Testis (tissue), 3 donors: ENCODE data around the gene OTUD4. TPM values are rescaled to one million over a fixed set of nuclear protein-coding genes. Genes with fewer than 3 reads are reported as not detected.

ENCODE experiments used
- DNase-seq: peaks from one replicate; pipeline ENCODE4 v3.0.0-alpha.2; 2019
- H3K27ac ChIP-seq, 2 donors: fragments of 200-600 bp; sonication (generic); one replicate each; pipeline ENCODE4 v1.5.1; 2019
- H3K27me3 ChIP-seq: fragments of 200-600 bp; sonication (generic); one replicate; pipeline ENCODE4 v1.5.1; 2019
- H3K36me3 ChIP-seq: fragments of 200-600 bp; sonication (generic); one replicate; pipeline ENCODE4 v1.5.1; 2017; ENCODE audit warnings: low read depth; ENCODE audit errors: missing control alignments
- H3K4me1 ChIP-seq: fragments of 200-600 bp; sonication (generic); one replicate; pipeline ENCODE4 v1.5.1; 2019
- H3K4me3 ChIP-seq, 2 donors: fragments of 200-600 bp; sonication (generic); one replicate each; pipeline ENCODE4 v1.5.1; 2017 to 2019
- H3K9me3 ChIP-seq: fragments of 200-600 bp; sonication (generic); one replicate; pipeline ENCODE4 v1.5.1; 2017
- POLR2A ChIP-seq: fragments of 450-650 bp; IDR thresholded peaks from one replicate; pipeline ENCODE4 v1.6.1; 2017; ENCODE audit warnings: antibody characterized with exemption, mild to moderate bottlenecking, moderate library complexity
- WGBS, 2 donors: methylation state at CpG; one replicate each; pipeline ENCODE4 v1.1.5; 2018; 5-methylcytosine and 5-hydroxymethylcytosine counted together
- intact Hi-C: fragments of 100-400 bp; cut with DNase I; formaldehyde crosslinking; loops from one replicate; pipeline ENCODE4 v1.15.1; 2023; ENCODE audit warnings: low total_unique reads
- polyA plus RNA-seq: library from polyadenylated mRNA; stranded (reverse); fragments of 350-450 nt; fragmentation: Illumina TruSeq; extraction: RNeasy Lipid Tissue Mini Kit (QIAGEN cat#74804); gene quantifications from one replicate; pipeline ENCODE4 v1.2.3, GENCODE V29; 2014; ENCODE audit warnings: low read depth, low replicate concordance; ENCODE audit not compliant: insufficient read depth
- total RNA-seq, 2 donors: library from RNA; depleted of rRNA; stranded (reverse); fragments of >200 nt; gene quantifications; one replicate each; pipeline ENCODE4 v1.2.3, GENCODE V29; 2016
- TF ChIP-seq, protein P1 (sequence below), 3 experiments: fragments of 450-650 bp in 2 of 3; fragments of 200-600 bp in 1 of 3; sonication (generic) in 1 of 3; IDR thresholded peaks; one replicate each; pipeline ENCODE4 v1.5.1; 2016 to 2019; ENCODE audit warnings: antibody characterized with exemption in 3 of 3, mild to moderate bottlenecking in 2 of 3, moderate library complexity in 1 of 3

Gene OTUD4
- total and polyA plus RNA-seq, 3 donors from 2014 or later = 68.8 to 93.9 (median 90.9) TPM

- no peaks in the 10 kb centered on the region for H3K27me3 ChIP-seq
- TF ChIP-seq POLR2A = no peak
- TF ChIP-seq, protein P1, sequence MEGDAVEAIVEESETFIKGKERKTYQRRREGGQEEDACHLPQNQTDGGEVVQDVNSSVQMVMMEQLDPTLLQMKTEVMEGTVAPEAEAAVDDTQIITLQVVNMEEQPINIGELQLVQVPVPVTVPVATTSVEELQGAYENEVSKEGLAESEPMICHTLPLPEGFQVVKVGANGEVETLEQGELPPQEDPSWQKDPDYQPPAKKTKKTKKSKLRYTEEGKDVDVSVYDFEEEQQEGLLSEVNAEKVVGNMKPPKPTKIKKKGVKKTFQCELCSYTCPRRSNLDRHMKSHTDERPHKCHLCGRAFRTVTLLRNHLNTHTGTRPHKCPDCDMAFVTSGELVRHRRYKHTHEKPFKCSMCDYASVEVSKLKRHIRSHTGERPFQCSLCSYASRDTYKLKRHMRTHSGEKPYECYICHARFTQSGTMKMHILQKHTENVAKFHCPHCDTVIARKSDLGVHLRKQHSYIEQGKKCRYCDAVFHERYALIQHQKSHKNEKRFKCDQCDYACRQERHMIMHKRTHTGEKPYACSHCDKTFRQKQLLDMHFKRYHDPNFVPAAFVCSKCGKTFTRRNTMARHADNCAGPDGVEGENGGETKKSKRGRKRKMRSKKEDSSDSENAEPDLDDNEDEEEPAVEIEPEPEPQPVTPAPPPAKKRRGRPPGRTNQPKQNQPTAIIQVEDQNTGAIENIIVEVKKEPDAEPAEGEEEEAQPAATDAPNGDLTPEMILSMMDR (IDR thresholded peaks at IDR 0.05) = no peak
- 88 to 89% methylated on average over 12 of the region's 12 CpGs for WGBS, 2 donors
- no peaks in the 10 kb centered on the region for H3K36me3 ChIP-seq
- H3K27ac ChIP-seq = no peak overlapping the region
- no peaks in the 10 kb centered on the region for H3K9me3 ChIP-seq
- intact Hi-C loops = no loop called here
- DNase-seq = no peak
- no peak overlapping the region for H3K4me3 ChIP-seq
- H3K4me1 ChIP-seq = no peaks in the 10 kb centered on the region
Measured at GRCh38 chr4:145131848-145132247, 48.5 kb downstream of the OTUD4 start.

DNA sequence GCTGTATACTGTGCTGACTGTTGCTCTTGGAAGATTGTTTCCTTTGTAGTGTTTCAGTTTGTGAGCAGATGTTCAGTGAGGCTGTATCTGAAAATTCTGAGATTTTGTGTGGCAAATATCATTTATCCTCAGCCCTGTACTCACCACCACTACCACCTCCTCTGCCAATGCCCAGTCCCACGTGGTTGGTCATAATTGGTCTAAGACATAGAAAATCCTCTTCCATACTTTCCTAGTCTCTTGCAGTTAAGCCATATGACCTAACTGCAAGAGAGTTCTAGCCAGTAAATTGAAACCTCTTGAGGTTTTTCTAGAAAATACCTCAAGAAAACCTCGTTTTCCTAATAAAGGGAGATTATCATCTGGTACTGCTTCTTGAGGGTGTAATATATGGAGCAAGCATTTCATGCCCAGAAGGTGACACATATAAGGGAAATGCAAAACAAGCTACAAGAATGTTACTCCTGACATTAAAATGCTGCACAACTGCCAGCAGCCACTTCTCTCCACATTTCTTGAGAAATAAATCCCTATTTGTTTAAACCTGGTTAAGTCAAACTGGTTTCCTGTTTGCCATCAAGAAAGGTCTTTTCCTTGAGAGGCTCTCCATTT, 49.5 kb downstream of the OTUD4 start:
- Histone ChIP-seq H3K27ac (no peak overlapping the region), H3K27me3 (no peaks in the 10 kb centered on the region), H3K4me1 (no peaks in the 10 kb centered on the region), H3K36me3 (no peaks in the 10 kb centered on the region), H3K9me3 (no peaks in the 10 kb centered on the region), H3K4me3 (no peak overlapping the region)
- no peak for DNase-seq
- 57 to 61% methylated on average over 2 of the region's 2 CpGs for WGBS, 2 donors
- intact Hi-C loops = no loop called here
- TF ChIP-seq, protein P1 (IDR thresholded peaks at IDR 0.05) = no peak
- no peak for TF ChIP-seq POLR2A

DNA sequence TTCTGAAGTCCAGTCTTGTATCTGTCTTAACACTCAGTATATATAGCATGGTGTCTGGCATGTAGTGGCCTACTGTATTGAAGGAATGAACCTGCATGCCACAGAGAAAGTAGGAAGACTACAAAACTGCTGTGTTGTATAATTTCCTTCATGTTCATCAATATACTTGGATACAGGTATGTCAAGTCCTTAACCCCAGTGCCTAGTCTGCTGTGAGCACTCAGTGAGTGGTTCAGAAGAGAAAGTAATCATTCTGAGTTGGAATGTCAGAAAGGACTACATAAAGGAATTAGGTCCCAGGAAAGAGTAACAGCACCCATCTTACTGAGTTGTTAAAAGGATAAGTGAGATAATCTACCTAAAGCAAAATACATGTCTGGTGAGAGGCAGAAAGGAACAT, 50.3 kb downstream of the OTUD4 start:
- H3K4me1 ChIP-seq = no peaks in the 10 kb centered on the region
- no peak overlapping the region for H3K27ac ChIP-seq
- no peaks in the 10 kb centered on the region for H3K27me3 ChIP-seq
- no peak for TF ChIP-seq POLR2A
- TF ChIP-seq, protein P1 (IDR thresholded peaks at IDR 0.05) = no peak
- no peak for DNase-seq
- H3K9me3 ChIP-seq = no peaks in the 10 kb centered on the region
- intact Hi-C loops = no loop called here
- no peak overlapping the region for H3K4me3 ChIP-seq
- H3K36me3 ChIP-seq = no peaks in the 10 kb centered on the region

GRCh38 chr4:145125396-145125795, 55.0 kb downstream of the OTUD4 start:
- no peak for DNase-seq
- WGBS, 2 donors = 94 to 97% methylated on average over 2 of the region's 2 CpGs
- Histone ChIP-seq H3K27ac (no peak overlapping the region), H3K27me3 (no peaks in the 10 kb centered on the region), H3K4me1 (no peaks in the 10 kb centered on the region), H3K9me3 (no peaks in the 10 kb centered on the region), H3K36me3 (no peaks in the 10 kb centered on the region), H3K4me3 (no peak overlapping the region)
- intact Hi-C loops = no loop called here
- TF ChIP-seq, protein P1 (IDR thresholded peaks at IDR 0.05) = no peak
- TF ChIP-seq POLR2A = no peak

GRCh38 chr4:145108128-145108527, 72.3 kb downstream of the OTUD4 start:
- TF ChIP-seq POLR2A = no peak
- TF ChIP-seq, protein P1 (IDR thresholded peaks at IDR 0.05) = no peak
- no peak overlapping the region for H3K27ac ChIP-seq
- H3K4me1 ChIP-seq = no peaks in the 10 kb centered on the region
- H3K36me3 ChIP-seq = no peaks in the 10 kb centered on the region
- DNase-seq = no peak
- H3K9me3 ChIP-seq = no peaks in the 10 kb centered on the region
- H3K27me3 ChIP-seq = no peaks in the 10 kb centered on the region
- H3K4me3 ChIP-seq = no peak overlapping the region
- intact Hi-C loops = no loop called here
